HepG2 (cell line): ENCODE data around the gene KRTAP10-5. TPM values are rescaled to one million over a fixed set of nuclear protein-coding genes. Genes with fewer than 3 reads are reported as not detected.

Source experiments
- ARHGAP35 ChIP-seq: sonication (generic); formaldehyde crosslinking; IDR thresholded peaks from 2 replicates; pipeline ENCODE4 v1.9.0; 2022; ENCODE audit warnings: mild to moderate bottlenecking, inconsistent platforms, moderate library complexity, missing genetic modification reagents, borderline replicate concordance
- SAP130 ChIP-seq: IDR thresholded peaks from 2 replicates; pipeline ENCODE4 v1.6.1; 2016; ENCODE audit warnings: low read depth
- ZBTB7B ChIP-seq: sonication (generic); formaldehyde crosslinking; IDR thresholded peaks from 2 replicates; pipeline ENCODE4 v1.4.0; 2020; ENCODE audit warnings: missing genetic modification reagents
- ZNF326 ChIP-seq: sonication (generic); formaldehyde crosslinking; IDR thresholded peaks from 2 replicates; pipeline ENCODE4 v1.4.0; 2020; ENCODE audit warnings: missing genetic modification reagents, borderline replicate concordance
- ZNF501 ChIP-seq: sonication (generic); formaldehyde crosslinking; IDR thresholded peaks from 2 replicates; pipeline ENCODE4 v1.5.1; 2020; ENCODE audit warnings: mild to moderate bottlenecking, moderate library complexity, missing genetic modification reagents
- polyA plus RNA-seq, 8 experiments: library from polyadenylated mRNA; depleted of rRNA in 3 of 8; stranded (reverse) in 7 of 8; unstranded in 1 of 8; fragments of >200 nt; fragmentation: Illumina TruSeq in 4 of 8; extraction: Trizol in 4 of 8; gene quantifications; 2 replicates each; pipeline versions ENCODE4 v1.2.1 to v1.2.3, GENCODE V29; 2011 to 2016; ENCODE audit warnings: low read depth in 4 of 8, missing spikeins in 1 of 8, mixed read lengths in 1 of 8; ENCODE audit not compliant: insufficient read depth in 1 of 8
- total RNA-seq, 5 experiments: library from RNA; depleted of rRNA; stranded (reverse); fragments of >200 nt; fragmentation: Illumina TruSeq; extraction: Trizol; gene quantifications; 2 replicates each; pipeline ENCODE4 v1.2.3, GENCODE V29; 2016; ENCODE audit warnings: low read depth in 1 of 5
- TF ChIP-seq, protein P1 (sequence below): sonication (generic); formaldehyde crosslinking; IDR thresholded peaks from 2 replicates; pipeline ENCODE4 v1.5.0; 2020; ENCODE audit warnings: mild to moderate bottlenecking, missing genetic modification reagents
- TF ChIP-seq, protein P2 (sequence below): sonication (generic); formaldehyde crosslinking; conservative IDR thresholded peaks from 2 replicates; pipeline ENCODE4 v1.4.0; 2020; ENCODE audit warnings: missing genetic modification reagents
- TF ChIP-seq, protein P3 (sequence below): sonication (generic); formaldehyde crosslinking; IDR thresholded peaks from 2 replicates; pipeline ENCODE4 v1.9.0; 2021; ENCODE audit warnings: missing genetic modification reagents, borderline replicate concordance
- TF ChIP-seq, protein P4 (sequence below): sonication (generic); formaldehyde crosslinking; IDR thresholded peaks from 2 replicates; pipeline ENCODE4 v1.4.0; 2020; ENCODE audit warnings: missing genetic modification reagents, borderline replicate concordance
- TF ChIP-seq, protein P5 (sequence below): sonication (generic); formaldehyde crosslinking; IDR thresholded peaks from 2 replicates; pipeline ENCODE4 v1.4.0; 2020; ENCODE audit warnings: mild to moderate bottlenecking, missing genetic modification reagents, borderline replicate concordance

The KRTAP10-5 gene
- total and polyA plus RNA-seq, 2 of the 13 experiments (the other 11 are each of a cell fraction or from before 2014, with no cell fraction given), result not detected

DNA sequence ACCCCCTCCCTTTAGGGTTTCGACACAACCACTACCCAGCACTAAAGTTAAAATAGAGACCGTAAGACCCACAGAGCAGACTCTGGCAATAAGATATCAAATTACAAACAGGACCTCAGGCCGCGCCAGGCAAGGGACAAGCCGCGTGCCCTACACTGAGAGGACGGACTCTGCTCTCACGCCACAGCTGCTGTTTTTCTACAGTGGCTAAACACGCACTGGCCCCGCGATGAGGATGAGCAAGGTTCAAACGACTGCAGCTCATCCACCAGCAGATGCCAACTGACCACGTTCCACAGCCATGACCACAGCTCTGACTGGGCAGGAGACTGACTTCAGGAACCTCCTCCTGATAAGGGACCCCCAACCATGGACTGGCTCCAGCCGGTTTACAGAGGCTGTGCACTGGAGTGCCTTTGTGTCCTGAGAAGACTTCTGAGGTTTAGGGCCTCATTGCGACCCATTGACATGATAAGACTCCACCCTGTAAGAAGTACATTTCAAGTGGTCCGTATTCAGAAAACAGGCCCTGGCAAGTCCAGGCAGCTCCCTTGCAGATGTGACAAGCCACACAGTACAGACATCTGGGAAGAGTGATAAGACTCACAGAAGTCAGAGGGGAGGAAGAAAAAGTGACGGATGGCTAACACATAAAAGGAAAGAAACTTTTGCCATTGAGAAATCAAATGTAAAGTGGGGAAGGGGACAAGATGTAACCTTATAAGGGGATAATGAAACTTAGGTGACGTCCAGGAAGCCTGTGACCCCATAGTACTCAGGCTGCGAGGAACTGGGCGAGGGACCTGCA lies 13.4 kb upstream of the KRTAP10-5 start (continued):
- TF ChIP-seq, protein P1, sequence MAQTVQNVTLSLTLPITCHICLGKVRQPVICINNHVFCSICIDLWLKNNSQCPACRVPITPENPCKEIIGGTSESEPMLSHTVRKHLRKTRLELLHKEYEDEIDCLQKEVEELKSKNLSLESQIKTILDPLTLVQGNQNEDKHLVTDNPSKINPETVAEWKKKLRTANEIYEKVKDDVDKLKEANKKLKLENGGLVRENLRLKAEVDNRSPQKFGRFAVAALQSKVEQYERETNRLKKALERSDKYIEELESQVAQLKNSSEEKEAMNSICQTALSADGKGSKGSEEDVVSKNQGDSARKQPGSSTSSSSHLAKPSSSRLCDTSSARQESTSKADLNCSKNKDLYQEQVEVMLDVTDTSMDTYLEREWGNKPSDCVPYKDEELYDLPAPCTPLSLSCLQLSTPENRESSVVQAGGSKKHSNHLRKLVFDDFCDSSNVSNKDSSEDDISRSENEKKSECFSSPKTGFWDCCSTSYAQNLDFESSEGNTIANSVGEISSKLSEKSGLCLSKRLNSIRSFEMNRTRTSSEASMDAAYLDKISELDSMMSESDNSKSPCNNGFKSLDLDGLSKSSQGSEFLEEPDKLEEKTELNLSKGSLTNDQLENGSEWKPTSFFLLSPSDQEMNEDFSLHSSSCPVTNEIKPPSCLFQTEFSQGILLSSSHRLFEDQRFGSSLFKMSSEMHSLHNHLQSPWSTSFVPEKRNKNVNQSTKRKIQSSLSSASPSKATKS (CRISPR knock-in tag), result no peak
- TF ChIP-seq, protein P2, sequence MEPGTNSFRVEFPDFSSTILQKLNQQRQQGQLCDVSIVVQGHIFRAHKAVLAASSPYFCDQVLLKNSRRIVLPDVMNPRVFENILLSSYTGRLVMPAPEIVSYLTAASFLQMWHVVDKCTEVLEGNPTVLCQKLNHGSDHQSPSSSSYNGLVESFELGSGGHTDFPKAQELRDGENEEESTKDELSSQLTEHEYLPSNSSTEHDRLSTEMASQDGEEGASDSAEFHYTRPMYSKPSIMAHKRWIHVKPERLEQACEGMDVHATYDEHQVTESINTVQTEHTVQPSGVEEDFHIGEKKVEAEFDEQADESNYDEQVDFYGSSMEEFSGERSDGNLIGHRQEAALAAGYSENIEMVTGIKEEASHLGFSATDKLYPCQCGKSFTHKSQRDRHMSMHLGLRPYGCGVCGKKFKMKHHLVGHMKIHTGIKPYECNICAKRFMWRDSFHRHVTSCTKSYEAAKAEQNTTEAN, result peak; percentile 88
- TF ChIP-seq ZNF501 (CRISPR knock-in tag) (peak; percentile 91), SAP130 (CRISPR knock-in tag) (peak; percentile 76), ZNF326 (CRISPR knock-in tag) (no peak), ZBTB7B (CRISPR knock-in tag) (peak; percentile 77; the same call in 1 of the 2 replicates), ARHGAP35 (no peak)
- TF ChIP-seq, protein P3, sequence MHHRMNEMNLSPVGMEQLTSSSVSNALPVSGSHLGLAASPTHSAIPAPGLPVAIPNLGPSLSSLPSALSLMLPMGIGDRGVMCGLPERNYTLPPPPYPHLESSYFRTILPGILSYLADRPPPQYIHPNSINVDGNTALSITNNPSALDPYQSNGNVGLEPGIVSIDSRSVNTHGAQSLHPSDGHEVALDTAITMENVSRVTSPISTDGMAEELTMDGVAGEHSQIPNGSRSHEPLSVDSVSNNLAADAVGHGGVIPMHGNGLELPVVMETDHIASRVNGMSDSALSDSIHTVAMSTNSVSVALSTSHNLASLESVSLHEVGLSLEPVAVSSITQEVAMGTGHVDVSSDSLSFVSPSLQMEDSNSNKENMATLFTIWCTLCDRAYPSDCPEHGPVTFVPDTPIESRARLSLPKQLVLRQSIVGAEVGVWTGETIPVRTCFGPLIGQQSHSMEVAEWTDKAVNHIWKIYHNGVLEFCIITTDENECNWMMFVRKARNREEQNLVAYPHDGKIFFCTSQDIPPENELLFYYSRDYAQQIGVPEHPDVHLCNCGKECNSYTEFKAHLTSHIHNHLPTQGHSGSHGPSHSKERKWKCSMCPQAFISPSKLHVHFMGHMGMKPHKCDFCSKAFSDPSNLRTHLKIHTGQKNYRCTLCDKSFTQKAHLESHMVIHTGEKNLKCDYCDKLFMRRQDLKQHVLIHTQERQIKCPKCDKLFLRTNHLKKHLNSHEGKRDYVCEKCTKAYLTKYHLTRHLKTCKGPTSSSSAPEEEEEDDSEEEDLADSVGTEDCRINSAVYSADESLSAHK (CRISPR knock-in tag), result no peak
- TF ChIP-seq, protein P4, sequence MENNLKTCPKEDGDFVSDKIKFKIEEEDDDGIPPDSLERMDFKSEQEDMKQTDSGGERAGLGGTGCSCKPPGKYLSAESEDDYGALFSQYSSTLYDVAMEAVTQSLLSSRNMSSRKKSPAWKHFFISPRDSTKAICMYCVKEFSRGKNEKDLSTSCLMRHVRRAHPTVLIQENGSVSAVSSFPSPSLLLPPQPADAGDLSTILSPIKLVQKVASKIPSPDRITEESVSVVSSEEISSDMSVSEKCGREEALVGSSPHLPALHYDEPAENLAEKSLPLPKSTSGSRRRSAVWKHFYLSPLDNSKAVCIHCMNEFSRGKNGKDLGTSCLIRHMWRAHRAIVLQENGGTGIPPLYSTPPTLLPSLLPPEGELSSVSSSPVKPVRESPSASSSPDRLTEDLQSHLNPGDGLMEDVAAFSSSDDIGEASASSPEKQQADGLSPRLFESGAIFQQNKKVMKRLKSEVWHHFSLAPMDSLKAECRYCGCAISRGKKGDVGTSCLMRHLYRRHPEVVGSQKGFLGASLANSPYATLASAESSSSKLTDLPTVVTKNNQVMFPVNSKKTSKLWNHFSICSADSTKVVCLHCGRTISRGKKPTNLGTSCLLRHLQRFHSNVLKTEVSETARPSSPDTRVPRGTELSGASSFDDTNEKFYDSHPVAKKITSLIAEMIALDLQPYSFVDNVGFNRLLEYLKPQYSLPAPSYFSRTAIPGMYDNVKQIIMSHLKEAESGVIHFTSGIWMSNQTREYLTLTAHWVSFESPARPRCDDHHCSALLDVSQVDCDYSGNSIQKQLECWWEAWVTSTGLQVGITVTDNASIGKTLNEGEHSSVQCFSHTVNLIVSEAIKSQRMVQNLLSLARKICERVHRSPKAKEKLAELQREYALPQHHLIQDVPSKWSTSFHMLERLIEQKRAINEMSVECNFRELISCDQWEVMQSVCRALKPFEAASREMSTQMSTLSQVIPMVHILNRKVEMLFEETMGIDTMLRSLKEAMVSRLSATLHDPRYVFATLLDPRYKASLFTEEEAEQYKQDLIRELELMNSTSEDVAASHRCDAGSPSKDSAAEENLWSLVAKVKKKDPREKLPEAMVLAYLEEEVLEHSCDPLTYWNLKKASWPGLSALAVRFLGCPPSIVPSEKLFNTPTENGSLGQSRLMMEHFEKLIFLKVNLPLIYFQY (CRISPR knock-in tag), result peak; percentile 34; the same call in 1 of the 2 replicates
- TF ChIP-seq, protein P5, sequence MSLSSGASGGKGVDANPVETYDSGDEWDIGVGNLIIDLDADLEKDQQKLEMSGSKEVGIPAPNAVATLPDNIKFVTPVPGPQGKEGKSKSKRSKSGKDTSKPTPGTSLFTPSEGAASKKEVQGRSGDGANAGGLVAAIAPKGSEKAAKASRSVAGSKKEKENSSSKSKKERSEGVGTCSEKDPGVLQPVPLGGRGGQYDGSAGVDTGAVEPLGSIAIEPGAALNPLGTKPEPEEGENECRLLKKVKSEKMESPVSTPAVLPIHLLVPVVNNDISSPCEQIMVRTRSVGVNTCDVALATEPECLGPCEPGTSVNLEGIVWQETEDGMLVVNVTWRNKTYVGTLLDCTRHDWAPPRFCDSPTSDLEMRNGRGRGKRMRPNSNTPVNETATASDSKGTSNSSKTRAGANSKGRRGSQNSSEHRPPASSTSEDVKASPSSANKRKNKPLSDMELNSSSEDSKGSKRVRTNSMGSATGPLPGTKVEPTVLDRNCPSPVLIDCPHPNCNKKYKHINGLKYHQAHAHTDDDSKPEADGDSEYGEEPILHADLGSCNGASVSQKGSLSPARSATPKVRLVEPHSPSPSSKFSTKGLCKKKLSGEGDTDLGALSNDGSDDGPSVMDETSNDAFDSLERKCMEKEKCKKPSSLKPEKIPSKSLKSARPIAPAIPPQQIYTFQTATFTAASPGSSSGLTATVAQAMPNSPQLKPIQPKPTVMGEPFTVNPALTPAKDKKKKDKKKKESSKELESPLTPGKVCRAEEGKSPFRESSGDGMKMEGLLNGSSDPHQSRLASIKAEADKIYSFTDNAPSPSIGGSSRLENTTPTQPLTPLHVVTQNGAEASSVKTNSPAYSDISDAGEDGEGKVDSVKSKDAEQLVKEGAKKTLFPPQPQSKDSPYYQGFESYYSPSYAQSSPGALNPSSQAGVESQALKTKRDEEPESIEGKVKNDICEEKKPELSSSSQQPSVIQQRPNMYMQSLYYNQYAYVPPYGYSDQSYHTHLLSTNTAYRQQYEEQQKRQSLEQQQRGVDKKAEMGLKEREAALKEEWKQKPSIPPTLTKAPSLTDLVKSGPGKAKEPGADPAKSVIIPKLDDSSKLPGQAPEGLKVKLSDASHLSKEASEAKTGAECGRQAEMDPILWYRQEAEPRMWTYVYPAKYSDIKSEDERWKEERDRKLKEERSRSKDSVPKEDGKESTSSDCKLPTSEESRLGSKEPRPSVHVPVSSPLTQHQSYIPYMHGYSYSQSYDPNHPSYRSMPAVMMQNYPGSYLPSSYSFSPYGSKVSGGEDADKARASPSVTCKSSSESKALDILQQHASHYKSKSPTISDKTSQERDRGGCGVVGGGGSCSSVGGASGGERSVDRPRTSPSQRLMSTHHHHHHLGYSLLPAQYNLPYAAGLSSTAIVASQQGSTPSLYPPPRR (CRISPR knock-in tag), result peak; percentile 81; the same call in 1 of the 2 replicates
